CD14-positive monocyte (primary cell): ENCODE results near the gene TLX3. TPM values are rescaled to one million over a fixed set of nuclear protein-coding genes. Genes with fewer than 3 reads are reported as not detected.

Source experiments
- DNase-seq, 3 donors: peaks; one replicate each; pipeline ENCODE4 v3.0.0-alpha.2; 2011 to 2022
- H2AFZ ChIP-seq: 2 replicates; pipeline ENCODE4 v1.6.0; 2012; ENCODE audit warnings: mild to moderate bottlenecking, low read depth, low read length, inconsistent platforms; ENCODE audit not compliant: insufficient read depth, poor library complexity, severe bottlenecking
- H3K27ac ChIP-seq, 2 donors: 1 replicate in 1 of 2; 2 replicates in 1 of 2; pipeline ENCODE4 v1.5.1; 2012 to 2013; ENCODE audit warnings: low read length in 2 of 2, control low read depth in 1 of 2, inconsistent platforms in 1 of 2, low read depth in 1 of 2, mild to moderate bottlenecking in 1 of 2
- H3K27me3 ChIP-seq, 2 donors: one replicate each; pipeline versions ENCODE4 v1.6.0 to v1.6.1; 2011 to 2013; ENCODE audit warnings: low read length in 2 of 2; ENCODE audit not compliant: control insufficient read depth in 2 of 2, insufficient read depth in 2 of 2
- H3K36me3 ChIP-seq, 2 donors: replicated peaks in 1 of 2; 1 replicate in 1 of 2; 2 replicates in 1 of 2; pipeline versions ENCODE4 v1.5.1 to v1.6.1; 2012 to 2013; ENCODE audit warnings: low read length in 2 of 2, control low read depth in 1 of 2, inconsistent platforms in 1 of 2, mild to moderate bottlenecking in 1 of 2; ENCODE audit not compliant: insufficient read depth in 2 of 2, control insufficient read depth in 1 of 2
- H3K4me1 ChIP-seq, 2 donors: 1 replicate in 1 of 2; 2 replicates in 1 of 2; pipeline versions ENCODE4 v1.5.1 to v1.6.1; 2012 to 2013; ENCODE audit warnings: low read length in 2 of 2, control low read depth in 1 of 2, inconsistent platforms in 1 of 2, mild to moderate bottlenecking in 1 of 2, moderate library complexity in 1 of 2; ENCODE audit not compliant: insufficient read depth in 2 of 2, control insufficient read depth in 1 of 2
- H3K4me2 ChIP-seq: replicated peaks from 2 replicates; pipeline ENCODE3; 2012; ENCODE audit warnings: low read length, moderate library complexity, mild to moderate bottlenecking; ENCODE audit not compliant: poor library complexity, severe bottlenecking; ENCODE audit errors: extremely low read depth
- H3K4me3 ChIP-seq, 3 experiments: fragments of 200-600 bp in 1 of 3; sonication (generic) in 1 of 3; replicated peaks in 1 of 3; 1 replicate in 2 of 3; 2 replicates in 1 of 3; pipeline ENCODE4 v1.5.1; 2011 to 2013; ENCODE audit warnings: low read length in 3 of 3, mild to moderate bottlenecking in 3 of 3, control low read depth in 2 of 3, low read depth in 2 of 3, inconsistent platforms in 1 of 3, moderate library complexity in 1 of 3
- H3K79me2 ChIP-seq: 2 replicates; pipeline ENCODE4 v1.6.0; 2012; ENCODE audit warnings: mild to moderate bottlenecking, control low read depth, inconsistent platforms, low read length, moderate library complexity; ENCODE audit not compliant: insufficient read depth
- H3K9ac ChIP-seq: 2 replicates; pipeline ENCODE4 v1.6.0; 2017; ENCODE audit warnings: low read length, mild to moderate bottlenecking; ENCODE audit not compliant: insufficient read depth, poor library complexity, severe bottlenecking
- H3K9me3 ChIP-seq, 2 donors: replicated peaks in 1 of 2; 1 replicate in 1 of 2; 2 replicates in 1 of 2; pipeline versions ENCODE4 v1.5.1 to v1.6.1; 2012 to 2013; ENCODE audit warnings: low read length in 2 of 2, control low read depth in 1 of 2; ENCODE audit not compliant: control insufficient read depth in 1 of 2, insufficient read depth in 1 of 2
- H4K20me1 ChIP-seq: 2 replicates; pipeline ENCODE4 v1.6.0; 2012; ENCODE audit warnings: mild to moderate bottlenecking, low read length, control low read depth, moderate library complexity; ENCODE audit not compliant: insufficient read depth
- H3K27ac Mint-ChIP-seq, 7 donors: one replicate each; pipeline ENCODE4 v1.8.0; 2020; ENCODE audit warnings: mild to moderate bottlenecking in 7 of 7, mixed read lengths in 7 of 7, moderate library complexity in 6 of 7, inconsistent platforms in 2 of 7
- H3K27me3 Mint-ChIP-seq, 3 donors: one replicate each; pipeline ENCODE4 v1.8.0; 2021 to 2022; ENCODE audit warnings: low read depth in 3 of 3, mild to moderate bottlenecking in 3 of 3, mixed read lengths in 3 of 3, moderate library complexity in 3 of 3, inconsistent platforms in 1 of 3
- H3K36me3 Mint-ChIP-seq, 2 donors: one replicate each; pipeline ENCODE4 v1.8.0; 2020; ENCODE audit warnings: mixed read lengths in 2 of 2, inconsistent platforms in 1 of 2, mild to moderate bottlenecking in 1 of 2
- H3K4me1 Mint-ChIP-seq: one replicate; pipeline ENCODE4 v1.8.0; 2020; ENCODE audit warnings: mild to moderate bottlenecking, mixed read lengths
- H3K4me3 Mint-ChIP-seq, 2 donors: one replicate each; pipeline ENCODE4 v1.8.0; 2020; ENCODE audit warnings: mild to moderate bottlenecking in 2 of 2, mixed read lengths in 2 of 2, moderate library complexity in 1 of 2
- H3K9me3 Mint-ChIP-seq, 7 donors: one replicate each; pipeline ENCODE4 v1.8.0; 2020 to 2022; ENCODE audit warnings: mixed read lengths in 7 of 7, mild to moderate bottlenecking in 6 of 7, moderate library complexity in 6 of 7, inconsistent platforms in 2 of 7
- WGBS: methylation state at CpG from one replicate; pipeline ENCODE4 v1.1.5; 2013; ENCODE audit warnings: missing lambda C conversion rate; ENCODE audit not compliant: insufficient coverage; 5-methylcytosine and 5-hydroxymethylcytosine counted together
- intact Hi-C, 2 donors: fragments of 100-400 bp; cut with micrococcal nuclease; formaldehyde crosslinking; loops; one replicate each; pipeline versions ENCODE4 v1.15.0 to v1.15.1; 2023
- polyA plus RNA-seq, 3 donors: library from polyadenylated mRNA; depleted of rRNA in 1 of 3; unstranded in 2 of 3; stranded (reverse) in 1 of 3; fragments of 300-500 nt in 2 of 3; fragments of >200 nt in 1 of 3; fragmentation: Illumina TruSeq in 2 of 3; gene quantifications; 1 replicate in 2 of 3; 2 replicates in 1 of 3; pipeline ENCODE4 v1.2.3, GENCODE V29; 2012 to 2021
- TF ChIP-seq, protein P1 (sequence below): fragments of 200-600 bp; IDR thresholded peaks from one replicate; pipeline ENCODE4 v1.8.0; 2022; ENCODE audit warnings: antibody characterized with exemption, mild to moderate bottlenecking

The TLX3 gene
- polyA plus RNA-seq, 3 donors: not detected

DNA sequence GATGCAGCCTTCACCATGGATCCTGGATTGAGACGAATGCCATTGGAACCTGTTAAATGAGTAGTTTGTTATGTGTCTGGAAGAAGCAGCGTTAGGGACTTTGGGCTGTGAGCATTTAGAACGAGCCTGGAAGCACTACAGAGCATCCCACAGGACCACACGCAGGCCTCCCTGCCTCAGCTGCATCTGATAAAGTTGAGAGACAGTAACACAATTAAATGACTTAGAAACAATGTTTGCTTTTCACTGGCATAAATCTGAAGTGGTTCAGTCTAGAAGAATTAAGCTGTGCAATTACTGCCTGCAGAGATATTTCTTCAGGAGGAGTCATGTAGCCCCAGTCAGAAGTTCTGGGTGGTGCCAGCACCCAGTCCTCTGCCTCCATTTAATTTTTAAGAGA, 9.8 kb upstream of the TLX3 start:
- H3K4me1 Mint-ChIP-seq: no peaks in the 10 kb centered on the region

GRCh38 chr5:171299851-171300250, 9.2 kb upstream of the TLX3 start:
- WGBS: no CpG with 5 or more reads among the region's 2 CpGs
- H3K36me3 ChIP-seq: no peaks in the 10 kb centered on the region
- no peak for DNase-seq
- no peaks in the 10 kb centered on the region for H3K4me1 ChIP-seq
- Mint-ChIP-seq H3K9me3 (no peaks in the 10 kb centered on the region), H3K36me3 (no peaks in the 10 kb centered on the region), H3K27me3 (peaks cover 10 to 24% (median 14%) of the 10 kb centered on the region in 3 donors), H3K27ac (no peak overlapping the region), H3K4me3 (no peak overlapping the region), H3K4me1 (no peaks in the 10 kb centered on the region)
- intact Hi-C loops: no loop called here
- H3K4me2 ChIP-seq: no peak overlapping the region
- TF ChIP-seq, protein P1, sequence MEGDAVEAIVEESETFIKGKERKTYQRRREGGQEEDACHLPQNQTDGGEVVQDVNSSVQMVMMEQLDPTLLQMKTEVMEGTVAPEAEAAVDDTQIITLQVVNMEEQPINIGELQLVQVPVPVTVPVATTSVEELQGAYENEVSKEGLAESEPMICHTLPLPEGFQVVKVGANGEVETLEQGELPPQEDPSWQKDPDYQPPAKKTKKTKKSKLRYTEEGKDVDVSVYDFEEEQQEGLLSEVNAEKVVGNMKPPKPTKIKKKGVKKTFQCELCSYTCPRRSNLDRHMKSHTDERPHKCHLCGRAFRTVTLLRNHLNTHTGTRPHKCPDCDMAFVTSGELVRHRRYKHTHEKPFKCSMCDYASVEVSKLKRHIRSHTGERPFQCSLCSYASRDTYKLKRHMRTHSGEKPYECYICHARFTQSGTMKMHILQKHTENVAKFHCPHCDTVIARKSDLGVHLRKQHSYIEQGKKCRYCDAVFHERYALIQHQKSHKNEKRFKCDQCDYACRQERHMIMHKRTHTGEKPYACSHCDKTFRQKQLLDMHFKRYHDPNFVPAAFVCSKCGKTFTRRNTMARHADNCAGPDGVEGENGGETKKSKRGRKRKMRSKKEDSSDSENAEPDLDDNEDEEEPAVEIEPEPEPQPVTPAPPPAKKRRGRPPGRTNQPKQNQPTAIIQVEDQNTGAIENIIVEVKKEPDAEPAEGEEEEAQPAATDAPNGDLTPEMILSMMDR: no peak
- no peak overlapping the region for H3K9ac ChIP-seq
- H3K27ac ChIP-seq: no peak overlapping the region
- H3K4me3 ChIP-seq: no peak overlapping the region
- H4K20me1 ChIP-seq: no peaks in the 10 kb centered on the region
- H2AFZ ChIP-seq: no peak overlapping the region
- H3K27me3 ChIP-seq: peaks cover 3 to 11% of the 10 kb centered on the region in 2 donors
- no peaks in the 10 kb centered on the region for H3K9me3 ChIP-seq
- H3K79me2 ChIP-seq: no peaks in the 10 kb centered on the region

More for the DNA sequence above, 9.8 kb upstream of the TLX3 start:
- Histone ChIP-seq H3K79me2 (no peaks in the 10 kb centered on the region), H3K27me3 (peaks cover 0 to 5% of the 10 kb centered on the region in 2 donors), H3K9me3 (no peaks in the 10 kb centered on the region), H3K4me2 (no peak overlapping the region), H3K4me3 (no peak overlapping the region), H3K27ac (no peak overlapping the region), H4K20me1 (no peaks in the 10 kb centered on the region), H2AFZ (no peak overlapping the region), H3K36me3 (no peaks in the 10 kb centered on the region), H3K4me1 (no peaks in the 10 kb centered on the region), H3K9ac (no peak overlapping the region)
- Mint-ChIP-seq H3K27me3 (peaks cover 4 to 19% (median 8%) of the 10 kb centered on the region in 3 donors), H3K27ac (no peak overlapping the region), H3K9me3 (no peaks in the 10 kb centered on the region), H3K36me3 (no peaks in the 10 kb centered on the region), H3K4me3 (no peak overlapping the region)
- TF ChIP-seq, protein P1: no peak
- no peak for DNase-seq
- intact Hi-C loops: no loop called here
- 100% methylated on average over 1 of the region's 4 CpGs for WGBS
